BE2C (cell line): ENCODE results near the gene PSTPIP1.
A peak's percentile ranks its signal among the peaks of the same experiment; 100 is the strongest.

Experiments used
- DNase-seq: peaks from one replicate; pipeline ENCODE4 v3.0.0-alpha.2; 2020
- H3K27me3 ChIP-seq: fragments of 250-450 bp; sonication (Bioruptor Pico); 2 replicates; pipeline ENCODE4 v1.5.1; 2020; ENCODE audit warnings: mild to moderate bottlenecking
- H3K36me3 ChIP-seq: fragments of 250-450 bp; sonication (Bioruptor Pico); 2 replicates; pipeline ENCODE4 v1.5.1; 2020; ENCODE audit warnings: mild to moderate bottlenecking
- H3K4me1 ChIP-seq: fragments of 250-450 bp; sonication (Bioruptor Pico); 2 replicates; pipeline ENCODE4 v1.5.1; 2020
- H3K4me3 ChIP-seq: 2 replicates; pipeline ENCODE4 v1.5.1; 2011; ENCODE audit warnings: low read depth, low read length
- H3K9me3 ChIP-seq: fragments of 250-450 bp; sonication (Bioruptor Pico); 2 replicates; pipeline ENCODE4 v1.5.1; 2020
- TF ChIP-seq, protein P1 (sequence below): IDR thresholded peaks from 2 replicates; pipeline ENCODE4 v1.5.1; 2012; ENCODE audit warnings: mild to moderate bottlenecking, low read depth, low read length

The PSTPIP1 gene

DNA sequence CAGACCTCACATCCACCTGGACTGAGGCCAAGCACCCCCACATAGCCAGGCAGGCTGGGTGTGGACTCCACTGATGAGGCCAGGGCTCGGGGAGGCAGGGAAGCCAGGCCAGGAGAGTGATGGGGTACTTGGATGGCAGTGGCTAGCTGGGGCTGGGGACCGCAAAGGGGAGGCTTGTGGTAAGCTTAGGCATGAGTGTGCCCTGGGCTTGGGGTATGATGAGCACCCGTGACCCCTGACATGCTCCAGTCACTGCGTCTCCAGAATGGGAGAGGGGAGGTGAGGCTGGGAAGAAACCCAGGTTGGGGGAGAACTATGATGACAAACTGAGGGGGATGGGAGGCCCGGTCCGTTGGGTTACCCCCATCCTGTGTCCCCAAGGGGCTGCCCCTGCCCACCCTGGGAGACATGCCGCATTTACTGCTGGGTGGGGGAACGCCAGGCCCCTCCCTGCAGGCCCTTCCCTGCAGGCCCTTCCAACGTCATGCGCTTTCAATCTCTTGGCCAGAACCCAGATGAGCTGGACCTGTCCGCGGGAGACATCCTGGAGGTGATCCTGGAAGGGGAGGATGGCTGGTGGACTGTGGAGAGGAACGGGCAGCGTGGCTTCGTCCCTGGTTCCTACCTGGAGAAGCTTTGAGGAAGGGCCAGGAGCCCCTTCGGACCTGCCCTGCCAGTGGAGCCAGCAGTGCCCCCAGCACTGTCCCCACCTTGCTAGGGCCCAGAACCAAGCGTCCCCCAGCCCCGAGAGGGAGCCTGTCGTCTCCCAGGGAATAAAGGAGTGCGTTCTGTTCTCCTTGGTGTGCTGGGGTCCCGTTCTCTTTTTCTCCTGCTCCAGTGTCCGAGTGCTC lies 41.8 kb downstream of the PSTPIP1 start:
- DNase-seq, result peak; percentile 11

DNA sequence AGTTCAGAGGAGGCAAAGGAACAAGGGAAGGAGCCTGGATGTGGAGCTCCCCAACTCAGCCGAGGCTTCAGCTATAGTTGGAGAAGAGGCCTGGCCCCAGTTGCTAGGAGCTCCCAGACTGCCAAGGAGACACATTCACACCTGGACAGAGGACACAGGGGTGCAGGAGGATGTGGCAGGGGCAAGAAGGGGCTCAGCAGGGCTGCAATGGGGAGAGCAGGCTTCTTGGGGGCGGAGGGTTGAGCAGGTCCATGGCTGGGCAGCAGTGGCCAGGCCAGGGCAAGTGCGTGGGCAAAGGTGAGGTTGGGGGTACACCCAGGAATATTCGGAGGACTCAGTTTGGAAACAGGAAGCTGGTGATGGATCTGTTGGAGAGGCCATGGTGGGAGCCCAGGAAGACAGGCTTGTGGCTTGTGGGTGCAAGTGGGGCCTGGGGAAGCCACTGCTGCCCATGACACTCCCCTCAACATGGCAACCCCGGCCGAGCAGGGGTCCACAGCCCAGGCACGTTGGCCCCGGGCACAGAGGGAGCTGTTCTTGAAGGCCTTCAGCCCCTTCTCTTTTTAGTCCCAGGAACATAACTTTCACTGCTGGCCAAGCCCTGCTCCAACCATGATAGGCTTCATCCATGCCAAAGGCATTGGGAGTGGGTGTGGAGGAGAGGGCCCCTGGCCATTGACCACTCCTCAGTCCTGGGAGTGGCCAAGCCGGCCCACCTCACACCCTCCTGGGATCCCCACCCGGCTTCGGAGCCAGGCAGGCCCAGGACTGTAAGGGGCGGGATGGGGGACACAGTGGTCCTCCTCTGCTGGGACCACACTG lies 42.7 kb downstream of the PSTPIP1 start:
- H3K9me3 ChIP-seq, result no peaks in the 10 kb centered on the region
- DNase-seq, result no peak
- no peaks in the 10 kb centered on the region for H3K4me1 ChIP-seq
- TF ChIP-seq, protein P1, sequence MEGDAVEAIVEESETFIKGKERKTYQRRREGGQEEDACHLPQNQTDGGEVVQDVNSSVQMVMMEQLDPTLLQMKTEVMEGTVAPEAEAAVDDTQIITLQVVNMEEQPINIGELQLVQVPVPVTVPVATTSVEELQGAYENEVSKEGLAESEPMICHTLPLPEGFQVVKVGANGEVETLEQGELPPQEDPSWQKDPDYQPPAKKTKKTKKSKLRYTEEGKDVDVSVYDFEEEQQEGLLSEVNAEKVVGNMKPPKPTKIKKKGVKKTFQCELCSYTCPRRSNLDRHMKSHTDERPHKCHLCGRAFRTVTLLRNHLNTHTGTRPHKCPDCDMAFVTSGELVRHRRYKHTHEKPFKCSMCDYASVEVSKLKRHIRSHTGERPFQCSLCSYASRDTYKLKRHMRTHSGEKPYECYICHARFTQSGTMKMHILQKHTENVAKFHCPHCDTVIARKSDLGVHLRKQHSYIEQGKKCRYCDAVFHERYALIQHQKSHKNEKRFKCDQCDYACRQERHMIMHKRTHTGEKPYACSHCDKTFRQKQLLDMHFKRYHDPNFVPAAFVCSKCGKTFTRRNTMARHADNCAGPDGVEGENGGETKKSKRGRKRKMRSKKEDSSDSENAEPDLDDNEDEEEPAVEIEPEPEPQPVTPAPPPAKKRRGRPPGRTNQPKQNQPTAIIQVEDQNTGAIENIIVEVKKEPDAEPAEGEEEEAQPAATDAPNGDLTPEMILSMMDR, result no peak
- no peaks in the 10 kb centered on the region for H3K27me3 ChIP-seq
- H3K36me3 ChIP-seq, result peaks cover 22% of the 10 kb centered on the region
- H3K4me3 ChIP-seq, result no peak overlapping the region

More for the DNA sequence above, 41.8 kb downstream of the PSTPIP1 start:
- Histone ChIP-seq H3K36me3 (peaks cover 18% of the 10 kb centered on the region), H3K4me3 (no peak overlapping the region), H3K9me3 (no peaks in the 10 kb centered on the region), H3K27me3 (no peaks in the 10 kb centered on the region), H3K4me1 (no peaks in the 10 kb centered on the region)
- TF ChIP-seq, protein P1, result no peak

DNA sequence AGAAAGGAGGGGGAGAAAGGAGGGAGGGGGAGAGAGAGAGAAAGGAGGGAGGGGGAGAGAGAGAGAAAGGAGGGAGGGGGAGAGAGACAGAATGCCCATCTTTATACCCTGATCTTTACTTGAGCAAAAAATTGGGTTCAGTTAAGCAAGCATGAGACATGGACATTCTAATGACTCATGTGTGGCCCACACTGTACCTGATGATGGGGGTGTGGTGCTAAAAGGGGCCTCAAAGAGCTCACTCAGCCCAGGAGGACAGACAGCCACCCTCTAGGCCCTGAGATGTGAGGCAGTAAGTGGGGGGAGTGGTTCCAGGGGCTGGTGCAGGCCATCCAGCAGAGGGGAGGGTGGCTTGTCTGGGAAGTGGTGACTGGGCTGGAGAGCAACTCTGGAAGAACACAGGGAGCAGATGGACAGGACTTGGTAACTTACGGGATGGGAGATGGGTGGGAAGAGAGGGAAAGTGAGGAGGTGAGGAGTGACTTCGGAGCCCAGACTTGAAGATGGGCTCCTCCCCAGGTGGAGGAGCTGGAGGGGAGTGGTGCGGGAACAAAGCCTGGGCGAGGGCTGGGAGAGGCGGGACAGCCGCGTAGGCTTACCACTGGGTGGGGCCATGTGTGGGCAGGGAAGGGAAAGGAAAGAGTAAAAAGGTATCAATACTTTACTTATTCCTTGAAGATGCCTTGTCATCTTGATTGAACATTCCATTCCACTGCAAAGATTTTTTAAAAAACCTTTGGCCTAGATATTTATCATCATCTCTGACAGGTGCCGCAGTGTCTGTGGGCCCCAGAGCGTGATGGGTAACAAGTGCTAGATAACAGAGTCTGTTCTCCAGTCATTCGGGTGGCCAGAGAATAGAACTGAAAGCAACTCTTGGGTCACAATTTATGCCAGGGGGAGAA lies 43.6 kb downstream of the PSTPIP1 start:
- DNase-seq, result no peak
- H3K4me3 ChIP-seq, result no peak overlapping the region
- TF ChIP-seq, protein P1, result no peak
- H3K36me3 ChIP-seq, result peaks cover 32% of the 10 kb centered on the region
- H3K4me1 ChIP-seq, result no peaks in the 10 kb centered on the region
- no peaks in the 10 kb centered on the region for H3K9me3 ChIP-seq
- H3K27me3 ChIP-seq, result no peaks in the 10 kb centered on the region

DNA sequence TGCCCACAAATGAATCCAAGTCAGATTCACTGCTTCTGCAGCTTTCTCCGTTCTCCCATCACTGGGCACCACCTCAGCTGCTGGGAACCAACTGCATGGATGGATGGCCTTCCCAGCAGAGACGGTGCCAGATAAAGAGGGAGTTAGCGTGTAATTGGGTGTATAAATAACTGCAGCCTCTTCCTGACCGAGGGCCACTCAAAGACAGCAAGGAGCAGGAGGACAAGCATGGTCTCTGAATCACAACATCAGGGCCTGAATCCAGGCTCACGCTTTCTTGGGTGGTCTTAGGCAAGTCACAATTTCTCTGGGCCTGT lies 44.2 kb downstream of the PSTPIP1 start:
- Histone ChIP-seq H3K27me3 (no peaks in the 10 kb centered on the region), H3K36me3 (peaks cover 38% of the 10 kb centered on the region), H3K4me1 (no peaks in the 10 kb centered on the region), H3K4me3 (no peak overlapping the region), H3K9me3 (no peaks in the 10 kb centered on the region)
- DNase-seq, result no peak
- TF ChIP-seq, protein P1, result no peak

DNA sequence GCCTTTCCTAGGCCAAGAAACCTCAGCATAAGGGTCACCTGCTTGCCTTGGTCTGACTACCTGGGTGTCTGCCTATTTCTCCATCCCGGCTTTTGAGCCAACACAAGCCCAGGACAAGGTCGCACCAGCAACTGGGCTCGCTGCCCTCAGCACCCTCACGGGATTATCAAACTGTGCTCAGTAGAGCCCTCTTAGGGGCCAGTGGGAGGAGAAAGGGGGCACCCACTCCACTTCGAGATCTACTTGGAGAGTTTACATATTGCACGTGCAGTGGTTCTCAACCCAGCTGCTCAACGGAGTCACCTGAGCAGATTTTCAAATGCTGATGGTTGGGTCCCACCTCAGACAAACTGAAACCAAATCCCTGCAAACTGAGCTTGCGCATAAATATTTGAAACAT lies 44.9 kb downstream of the PSTPIP1 start:
- Histone ChIP-seq H3K27me3 (no peaks in the 10 kb centered on the region), H3K4me1 (no peaks in the 10 kb centered on the region), H3K36me3 (peaks cover 45% of the 10 kb centered on the region), H3K9me3 (no peaks in the 10 kb centered on the region), H3K4me3 (no peak overlapping the region)
- TF ChIP-seq, protein P1, result no peak
- DNase-seq, result no peak
